GM21381 (cell line): Measurements from ENCODE around the gene CCDC85C.

Source experiments
- ATAC-seq: cut with Tn5 transposase; IDR thresholded peaks from one replicate; pipeline ENCODE4 v1.9.1; 2021; ENCODE audit warnings: mild to moderate bottlenecking, moderate library complexity; ENCODE audit not compliant: unreplicated experiment

Gene CCDC85C

GRCh38 chr14:99544991-99545390 is 59.0 kb downstream of the CCDC85C start:
- no peak for ATAC-seq

- no peak for ATAC-seq
Measured at GRCh38 chr14:99543985-99544384, 60.0 kb downstream of the CCDC85C start.

GRCh38 chr14:99543370-99543769 is 60.6 kb downstream of the CCDC85C start:
- ATAC-seq: no peak

GRCh38 chr14:99542566-99542965 is 61.4 kb downstream of the CCDC85C start:
- no peak for ATAC-seq

GRCh38 chr14:99541677-99542470 is 62.1 kb downstream of the CCDC85C start:
- no peak for ATAC-seq

GRCh38 chr14:99541211-99541610 is 62.8 kb downstream of the CCDC85C start:
- ATAC-seq: no peak

- ATAC-seq: no peak
Measured at GRCh38 chr14:99540196-99541032, 63.6 kb downstream of the CCDC85C start.

GRCh38 chr14:99539491-99539890 is 64.5 kb downstream of the CCDC85C start:
- ATAC-seq: no peak

GRCh38 chr14:99538733-99539132 is 65.3 kb downstream of the CCDC85C start:
- ATAC-seq: no peak

GRCh38 chr14:99538275-99538674 is 65.7 kb downstream of the CCDC85C start:
- no peak for ATAC-seq

GRCh38 chr14:99537399-99537798 is 66.6 kb downstream of the CCDC85C start:
- no peak for ATAC-seq

GRCh38 chr14:99535908-99536778 is 67.9 kb downstream of the CCDC85C start:
- ATAC-seq: no peak

- no peak for ATAC-seq
Measured at GRCh38 chr14:99535448-99535847, 68.6 kb downstream of the CCDC85C start.

GRCh38 chr14:99534863-99535262 is 69.1 kb downstream of the CCDC85C start:
- no peak for ATAC-seq

- ATAC-seq: no peak
Measured at GRCh38 chr14:99534333-99534732, 69.7 kb downstream of the CCDC85C start.

- no peak for ATAC-seq
Measured at GRCh38 chr14:99532310-99532709, 71.7 kb downstream of the CCDC85C start.

- ATAC-seq: no peak
Measured at GRCh38 chr14:99531251-99532096, 72.5 kb downstream of the CCDC85C start.

GRCh38 chr14:99530407-99531155 is 73.4 kb downstream of the CCDC85C start:
- ATAC-seq: no peak

GRCh38 chr14:99529899-99530298 is 74.1 kb downstream of the CCDC85C start:
- no peak for ATAC-seq
